HepG2 (cell line): ENCODE measurements around the gene MTFR1L. TPM values are rescaled to one million over a fixed set of nuclear protein-coding genes. Genes with fewer than 3 reads are reported as not detected.

Experiments
- AGO1 ChIP-seq: fragments of 200-400 bp; formaldehyde crosslinking; IDR thresholded peaks from 2 replicates; pipeline ENCODE4 v1.6.1; 2017; ENCODE audit warnings: mild to moderate bottlenecking, low read depth, low read length, moderate library complexity; ENCODE audit not compliant: poor library complexity, severe bottlenecking
- HDAC6 ChIP-seq: fragments of 200-600 bp; sonication (generic); IDR thresholded peaks from 2 replicates; pipeline ENCODE4 v1.7.0; 2017; ENCODE audit warnings: mild to moderate bottlenecking, antibody characterized with exemption, low read length, low read depth
- HOXA5 ChIP-seq: sonication (generic); formaldehyde crosslinking; IDR thresholded peaks from 2 replicates; pipeline ENCODE4 v1.4.0; 2020; ENCODE audit warnings: missing genetic modification reagents
- KDM1A ChIP-seq: IDR thresholded peaks from 2 replicates; pipeline ENCODE4 v1.6.1; 2016; ENCODE audit warnings: missing compliant biosample characterization
- LCORL ChIP-seq, 2 experiments: fragments of 450-650 bp in 1 of 2; sonication (generic) in 1 of 2; formaldehyde crosslinking in 1 of 2; IDR thresholded peaks; 2 replicates each; pipeline versions ENCODE4 v1.5.0 to v1.6.1; 2017 to 2020; ENCODE audit warnings: antibody characterized with exemption in 1 of 2, missing genetic modification reagents in 1 of 2
- SAP130 ChIP-seq: IDR thresholded peaks from 2 replicates; pipeline ENCODE4 v1.6.1; 2016; ENCODE audit warnings: low read depth
- SNAPC2 ChIP-seq: sonication (generic); formaldehyde crosslinking; IDR thresholded peaks from 2 replicates; pipeline ENCODE4 v1.8.1; 2022; ENCODE audit warnings: mild to moderate bottlenecking, missing genetic modification reagents
- YY1 ChIP-seq: IDR thresholded peaks from 2 replicates; pipeline ENCODE4 v1.6.1; 2011; ENCODE audit warnings: low read length, low read depth, moderate library complexity, mild to moderate bottlenecking; ENCODE audit not compliant: insufficient read depth, insufficient replicate concordance
- ZBTB8A ChIP-seq: sonication (generic); formaldehyde crosslinking; IDR thresholded peaks from 2 replicates; pipeline ENCODE4 v1.4.0; 2020; ENCODE audit warnings: mild to moderate bottlenecking, low read depth, missing genetic modification reagents, borderline replicate concordance
- ZNF207 ChIP-seq: fragments of 450-650 bp; IDR thresholded peaks from 2 replicates; pipeline ENCODE4 v1.6.1; 2016; ENCODE audit warnings: antibody characterized with exemption, borderline replicate concordance
- ZNF317 ChIP-seq: sonication (generic); formaldehyde crosslinking; IDR thresholded peaks from 2 replicates; pipeline ENCODE4 v1.5.0; 2020; ENCODE audit warnings: mild to moderate bottlenecking, missing genetic modification reagents
- ZNF331 ChIP-seq: sonication (generic); formaldehyde crosslinking; IDR thresholded peaks from 2 replicates; pipeline ENCODE4 v1.4.0; 2020; ENCODE audit warnings: missing genetic modification reagents
- ZNF564 ChIP-seq: sonication (generic); formaldehyde crosslinking; IDR thresholded peaks from 2 replicates; pipeline ENCODE4 v1.8.1; 2023; ENCODE audit warnings: mild to moderate bottlenecking, missing genetic modification reagents
- ZNF720 ChIP-seq: sonication (generic); formaldehyde crosslinking; IDR thresholded peaks from 2 replicates; pipeline ENCODE4 v1.4.0; 2020; ENCODE audit warnings: missing genetic modification reagents
- ZNF772 ChIP-seq: sonication (generic); formaldehyde crosslinking; IDR thresholded peaks from 2 replicates; pipeline ENCODE4 v1.5.0; 2020; ENCODE audit warnings: mild to moderate bottlenecking, missing genetic modification reagents
- polyA plus RNA-seq, 8 experiments: library from polyadenylated mRNA; depleted of rRNA in 3 of 8; stranded (reverse) in 7 of 8; unstranded in 1 of 8; fragments of >200 nt; fragmentation: Illumina TruSeq in 4 of 8; extraction: Trizol in 4 of 8; gene quantifications; 2 replicates each; pipeline versions ENCODE4 v1.2.1 to v1.2.3, GENCODE V29; 2011 to 2016; ENCODE audit warnings: low read depth in 4 of 8, missing spikeins in 1 of 8, mixed read lengths in 1 of 8; ENCODE audit not compliant: insufficient read depth in 1 of 8
- total RNA-seq, 5 experiments: library from RNA; depleted of rRNA; stranded (reverse); fragments of >200 nt; fragmentation: Illumina TruSeq; extraction: Trizol; gene quantifications; 2 replicates each; pipeline ENCODE4 v1.2.3, GENCODE V29; 2016; ENCODE audit warnings: low read depth in 1 of 5
- TF ChIP-seq, protein P1 (sequence below): sonication (generic); formaldehyde crosslinking; IDR thresholded peaks from 2 replicates; pipeline ENCODE4 v1.4.0; 2020; ENCODE audit warnings: missing genetic modification reagents
- TF ChIP-seq, protein P2 (sequence below): sonication (generic); formaldehyde crosslinking; IDR thresholded peaks from 2 replicates; pipeline ENCODE4 v1.8.1; 2023; ENCODE audit warnings: missing genetic modification reagents, mild to moderate bottlenecking, borderline replicate concordance
- TF ChIP-seq, protein P3 (sequence below): sonication (generic); formaldehyde crosslinking; IDR thresholded peaks from 2 replicates; pipeline ENCODE4 v1.5.0; 2020; ENCODE audit warnings: missing genetic modification reagents
- TF ChIP-seq, protein P4 (sequence below): IDR thresholded peaks from 2 replicates; pipeline ENCODE4 v1.6.1; 2016; ENCODE audit warnings: mild to moderate bottlenecking
- TF ChIP-seq, protein P5 (sequence below): sonication (generic); formaldehyde crosslinking; IDR thresholded peaks from 2 replicates; pipeline ENCODE4 v1.4.0; 2020; ENCODE audit warnings: missing genetic modification reagents

Gene MTFR1L
- total and polyA plus RNA-seq, 2 of the 13 experiments (the other 11 are each of a cell fraction or from before 2014, with no cell fraction given): 38.0 to 55.7 TPM

DNA sequence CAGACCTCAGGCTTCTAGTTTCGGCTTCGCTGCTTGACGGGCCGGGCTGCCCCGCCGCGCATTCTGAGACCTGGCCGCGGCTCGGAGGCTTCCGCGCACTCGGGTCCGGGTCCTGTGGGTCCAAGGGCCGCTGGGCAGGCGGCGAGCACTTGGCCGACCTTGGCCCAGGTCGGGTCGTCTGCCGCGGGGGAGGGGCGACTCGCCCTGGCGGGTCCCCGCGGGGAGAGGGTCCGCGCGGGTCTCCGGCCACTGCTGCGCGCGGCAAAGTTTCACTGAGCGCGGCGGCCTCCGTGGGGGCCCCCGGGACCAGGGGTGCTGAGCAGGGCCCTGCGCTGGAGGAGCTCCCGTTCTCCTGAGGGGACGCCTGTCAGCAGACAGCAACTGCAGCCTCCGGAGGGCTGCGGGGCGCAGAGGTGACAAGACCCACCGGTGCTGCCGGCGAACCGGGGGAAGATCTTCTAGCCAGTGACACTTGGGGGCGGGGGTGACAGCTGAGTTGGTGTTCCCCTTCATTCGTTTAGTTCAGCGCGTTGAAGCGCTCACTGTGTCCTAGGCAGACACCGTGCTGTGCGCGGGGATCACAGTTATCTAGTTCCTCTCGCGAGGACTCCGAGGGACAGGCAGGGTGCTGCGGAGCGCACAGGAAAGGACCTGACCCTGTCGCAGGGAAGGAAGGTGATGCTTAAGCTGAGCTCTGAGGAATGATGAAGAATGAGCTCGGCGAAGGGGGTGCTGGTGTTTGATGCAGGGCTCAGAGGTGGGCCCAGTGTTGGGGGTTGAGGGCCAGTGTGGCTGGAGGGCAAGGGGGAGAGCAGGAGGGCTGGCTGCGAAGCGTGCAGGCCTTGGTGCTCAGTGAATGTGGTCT, 725 bp downstream of the MTFR1L start (continued):
- TF ChIP-seq HOXA5: no peak
- TF ChIP-seq, protein P1, sequence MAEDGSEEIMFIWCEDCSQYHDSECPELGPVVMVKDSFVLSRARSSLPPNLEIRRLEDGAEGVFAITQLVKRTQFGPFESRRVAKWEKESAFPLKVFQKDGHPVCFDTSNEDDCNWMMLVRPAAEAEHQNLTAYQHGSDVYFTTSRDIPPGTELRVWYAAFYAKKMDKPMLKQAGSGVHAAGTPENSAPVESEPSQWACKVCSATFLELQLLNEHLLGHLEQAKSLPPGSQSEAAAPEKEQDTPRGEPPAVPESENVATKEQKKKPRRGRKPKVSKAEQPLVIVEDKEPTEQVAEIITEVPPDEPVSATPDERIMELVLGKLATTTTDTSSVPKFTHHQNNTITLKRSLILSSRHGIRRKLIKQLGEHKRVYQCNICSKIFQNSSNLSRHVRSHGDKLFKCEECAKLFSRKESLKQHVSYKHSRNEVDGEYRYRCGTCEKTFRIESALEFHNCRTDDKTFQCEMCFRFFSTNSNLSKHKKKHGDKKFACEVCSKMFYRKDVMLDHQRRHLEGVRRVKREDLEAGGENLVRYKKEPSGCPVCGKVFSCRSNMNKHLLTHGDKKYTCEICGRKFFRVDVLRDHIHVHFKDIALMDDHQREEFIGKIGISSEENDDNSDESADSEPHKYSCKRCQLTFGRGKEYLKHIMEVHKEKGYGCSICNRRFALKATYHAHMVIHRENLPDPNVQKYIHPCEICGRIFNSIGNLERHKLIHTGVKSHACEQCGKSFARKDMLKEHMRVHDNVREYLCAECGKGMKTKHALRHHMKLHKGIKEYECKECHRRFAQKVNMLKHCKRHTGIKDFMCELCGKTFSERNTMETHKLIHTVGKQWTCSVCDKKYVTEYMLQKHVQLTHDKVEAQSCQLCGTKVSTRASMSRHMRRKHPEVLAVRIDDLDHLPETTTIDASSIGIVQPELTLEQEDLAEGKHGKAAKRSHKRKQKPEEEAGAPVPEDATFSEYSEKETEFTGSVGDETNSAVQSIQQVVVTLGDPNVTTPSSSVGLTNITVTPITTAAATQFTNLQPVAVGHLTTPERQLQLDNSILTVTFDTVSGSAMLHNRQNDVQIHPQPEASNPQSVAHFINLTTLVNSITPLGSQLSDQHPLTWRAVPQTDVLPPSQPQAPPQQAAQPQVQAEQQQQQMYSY (CRISPR knock-in tag): no peak
- no peak for TF ChIP-seq HDAC6
- TF ChIP-seq, protein P2, sequence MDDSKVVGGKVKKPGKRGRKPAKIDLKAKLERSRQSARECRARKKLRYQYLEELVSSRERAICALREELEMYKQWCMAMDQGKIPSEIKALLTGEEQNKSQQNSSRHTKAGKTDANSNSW: 0 out of 2 replicates have a peak, but pooled peaks have one; percentile 9
- TF ChIP-seq ZNF207: no peak
- TF ChIP-seq ZNF317 (CRISPR knock-in tag): no peak; the same call in 1 of the 2 replicates
- peak; percentile 42 for TF ChIP-seq AGO1
- TF ChIP-seq ZBTB8A (CRISPR knock-in tag): 0 out of 2 replicates have a peak, but pooled peaks have one; percentile 89
- TF ChIP-seq LCORL (IDR thresholded peaks at IDR 0.05): no peak
- TF ChIP-seq LCORL (CRISPR knock-in tag; IDR thresholded peaks at IDR 0.05): peak; percentile 12; the same call in 1 of the 2 replicates
- no peak for TF ChIP-seq ZNF720
- TF ChIP-seq, protein P3, sequence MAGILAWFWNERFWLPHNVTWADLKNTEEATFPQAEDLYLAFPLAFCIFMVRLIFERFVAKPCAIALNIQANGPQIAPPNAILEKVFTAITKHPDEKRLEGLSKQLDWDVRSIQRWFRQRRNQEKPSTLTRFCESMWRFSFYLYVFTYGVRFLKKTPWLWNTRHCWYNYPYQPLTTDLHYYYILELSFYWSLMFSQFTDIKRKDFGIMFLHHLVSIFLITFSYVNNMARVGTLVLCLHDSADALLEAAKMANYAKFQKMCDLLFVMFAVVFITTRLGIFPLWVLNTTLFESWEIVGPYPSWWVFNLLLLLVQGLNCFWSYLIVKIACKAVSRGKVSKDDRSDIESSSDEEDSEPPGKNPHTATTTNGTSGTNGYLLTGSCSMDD (CRISPR knock-in tag): no peak
- 0 out of 2 replicates have a peak, but pooled peaks have one; percentile 45 for TF ChIP-seq SNAPC2
- TF ChIP-seq ZNF331 (CRISPR knock-in tag): no peak; the same call in 1 of the 2 replicates
- peak; percentile 60 for TF ChIP-seq SAP130
- TF ChIP-seq, protein P4, sequence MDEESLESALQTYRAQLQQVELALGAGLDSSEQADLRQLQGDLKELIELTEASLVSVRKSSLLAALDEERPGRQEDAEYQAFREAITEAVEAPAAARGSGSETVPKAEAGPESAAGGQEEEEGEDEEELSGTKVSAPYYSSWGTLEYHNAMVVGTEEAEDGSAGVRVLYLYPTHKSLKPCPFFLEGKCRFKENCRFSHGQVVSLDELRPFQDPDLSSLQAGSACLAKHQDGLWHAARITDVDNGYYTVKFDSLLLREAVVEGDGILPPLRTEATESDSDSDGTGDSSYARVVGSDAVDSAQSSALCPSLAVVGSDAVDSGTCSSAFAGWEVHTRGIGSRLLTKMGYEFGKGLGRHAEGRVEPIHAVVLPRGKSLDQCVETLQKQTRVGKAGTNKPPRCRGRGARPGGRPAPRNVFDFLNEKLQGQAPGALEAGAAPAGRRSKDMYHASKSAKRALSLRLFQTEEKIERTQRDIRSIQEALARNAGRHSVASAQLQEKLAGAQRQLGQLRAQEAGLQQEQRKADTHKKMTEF: peak; percentile 65; the same call in 1 of the 2 replicates
- TF ChIP-seq, protein P5, sequence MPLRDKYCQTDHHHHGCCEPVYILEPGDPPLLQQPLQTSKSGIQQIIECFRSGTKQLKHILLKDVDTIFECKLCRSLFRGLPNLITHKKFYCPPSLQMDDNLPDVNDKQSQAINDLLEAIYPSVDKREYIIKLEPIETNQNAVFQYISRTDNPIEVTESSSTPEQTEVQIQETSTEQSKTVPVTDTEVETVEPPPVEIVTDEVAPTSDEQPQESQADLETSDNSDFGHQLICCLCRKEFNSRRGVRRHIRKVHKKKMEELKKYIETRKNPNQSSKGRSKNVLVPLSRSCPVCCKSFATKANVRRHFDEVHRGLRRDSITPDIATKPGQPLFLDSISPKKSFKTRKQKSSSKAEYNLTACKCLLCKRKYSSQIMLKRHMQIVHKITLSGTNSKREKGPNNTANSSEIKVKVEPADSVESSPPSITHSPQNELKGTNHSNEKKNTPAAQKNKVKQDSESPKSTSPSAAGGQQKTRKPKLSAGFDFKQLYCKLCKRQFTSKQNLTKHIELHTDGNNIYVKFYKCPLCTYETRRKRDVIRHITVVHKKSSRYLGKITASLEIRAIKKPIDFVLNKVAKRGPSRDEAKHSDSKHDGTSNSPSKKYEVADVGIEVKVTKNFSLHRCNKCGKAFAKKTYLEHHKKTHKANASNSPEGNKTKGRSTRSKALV (CRISPR knock-in tag): no peak
- TF ChIP-seq ZNF564 (CRISPR knock-in tag): 0 out of 2 replicates have a peak, but pooled peaks have one; percentile 61
- no peak for TF ChIP-seq KDM1A (CRISPR knock-in tag)
- no peak for TF ChIP-seq YY1
- TF ChIP-seq ZNF772 (CRISPR knock-in tag): peak; percentile 73; the same call in 1 of the 2 replicates
